Aorta (tissue), 5 donors: ENCODE measurements around the gene CEP170B. TPM values are rescaled to one million over a fixed set of nuclear protein-coding genes. Genes with fewer than 3 reads are reported as not detected.

Experiments
- ATAC-seq: fragments of 200-7000 bp; cut with Tn5 transposase; one replicate; pipeline ENCODE4 v1.9.1; 2022; ENCODE audit warnings: moderate library complexity; ENCODE audit not compliant: low FRiP score
- DNase-seq, 2 donors: peaks; one replicate each; pipeline ENCODE4 v3.0.0-alpha.2; 2020
- H3K27ac ChIP-seq, 2 donors: one replicate each; pipeline ENCODE4 v1.5.1; 2013; ENCODE audit warnings: low read length in 2 of 2, mild to moderate bottlenecking in 2 of 2, moderate library complexity in 2 of 2, control low read depth in 1 of 2, inconsistent platforms in 1 of 2, low read depth in 1 of 2
- H3K27me3 ChIP-seq, 2 donors: one replicate each; pipeline ENCODE4 v1.6.1; 2013; ENCODE audit warnings: control low read depth in 1 of 2, low read length in 1 of 2, mild to moderate bottlenecking in 1 of 2, moderate library complexity in 1 of 2; ENCODE audit not compliant: insufficient read depth in 2 of 2, control insufficient read depth in 1 of 2
- H3K36me3 ChIP-seq, 2 donors: one replicate each; pipeline ENCODE4 v1.6.1; 2013; ENCODE audit warnings: control low read depth in 1 of 2, low read length in 1 of 2, mild to moderate bottlenecking in 1 of 2; ENCODE audit not compliant: insufficient read depth in 2 of 2, control insufficient read depth in 1 of 2
- H3K4me1 ChIP-seq, 2 donors: one replicate each; pipeline ENCODE4 v1.6.1; 2013; ENCODE audit warnings: low read length in 2 of 2, control low read depth in 1 of 2, mild to moderate bottlenecking in 1 of 2, moderate library complexity in 1 of 2; ENCODE audit not compliant: insufficient read depth in 2 of 2, control insufficient read depth in 1 of 2
- H3K4me3 ChIP-seq, 2 donors: one replicate each; pipeline ENCODE4 v1.5.1; 2013; ENCODE audit warnings: low read length in 2 of 2, control low read depth in 1 of 2, mild to moderate bottlenecking in 1 of 2
- H3K9me3 ChIP-seq: one replicate; pipeline ENCODE4 v1.6.1; 2013; ENCODE audit warnings: mild to moderate bottlenecking, low read length; ENCODE audit not compliant: control insufficient read depth
- WGBS, 2 donors: extraction: QIAGEN DNeasy Blood & Tissue Kit; methylation state at CpG; one replicate each; pipeline ENCODE4 v1.1.7; 2013; 5-methylcytosine and 5-hydroxymethylcytosine counted together
- intact Hi-C, 2 donors: fragments of 100-400 bp; cut with DNase I; formaldehyde crosslinking; loops; one replicate each; pipeline versions ENCODE4 v1.14.2 to v1.15.0; 2022
- polyA plus RNA-seq, 2 donors: library from polyadenylated mRNA; stranded (reverse); fragments of 200-250 nt; gene quantifications; one replicate each; pipeline ENCODE4 v1.2.3, GENCODE V29; 2013
- total RNA-seq, 2 donors: library from RNA; stranded (reverse); fragmentation: NEBNext Ultra II Directional; extraction: Animal tissue kit (Norgen Biotek cat#: 25700); gene quantifications; one replicate each; pipeline ENCODE4 v1.2.1, GENCODE V29; 2021
- donor health status: healthy with polysubstance abuse.
- donor health status: Bipolar disorder and iron deficiency.
- donor health status: DM: no; HTN: no; CAD: no.
- donor health status: DM: no; HTN: no; CAD: no.
- donor health status: DM: yes; HTN: yes; CAD: no.

The CEP170B gene
- total and polyA plus RNA-seq, 4 donors = 6.4 to 36.2 (median 23.1) TPM

GRCh38 chr14:104929268-104930230 lies 64.5 kb downstream of the CEP170B start:
- no peak for ATAC-seq
- H3K36me3 ChIP-seq = no peaks in the 10 kb centered on the region
- WGBS, 2 donors = 86 to 89% methylated on average over 15 of the region's 15 CpGs
- no peaks in the 10 kb centered on the region for H3K9me3 ChIP-seq
- intact Hi-C loops = loop anchor here (10.0 kb wide), 1 partner anchor 115 kb away; no protein-coding TSS in a partner anchor
- H3K4me1 ChIP-seq = no peaks in the 10 kb centered on the region
- no peaks in the 10 kb centered on the region for H3K27me3 ChIP-seq
- H3K27ac ChIP-seq = no peak overlapping the region
- DNase-seq = no peak
- H3K4me3 ChIP-seq = no peak overlapping the region

DNA sequence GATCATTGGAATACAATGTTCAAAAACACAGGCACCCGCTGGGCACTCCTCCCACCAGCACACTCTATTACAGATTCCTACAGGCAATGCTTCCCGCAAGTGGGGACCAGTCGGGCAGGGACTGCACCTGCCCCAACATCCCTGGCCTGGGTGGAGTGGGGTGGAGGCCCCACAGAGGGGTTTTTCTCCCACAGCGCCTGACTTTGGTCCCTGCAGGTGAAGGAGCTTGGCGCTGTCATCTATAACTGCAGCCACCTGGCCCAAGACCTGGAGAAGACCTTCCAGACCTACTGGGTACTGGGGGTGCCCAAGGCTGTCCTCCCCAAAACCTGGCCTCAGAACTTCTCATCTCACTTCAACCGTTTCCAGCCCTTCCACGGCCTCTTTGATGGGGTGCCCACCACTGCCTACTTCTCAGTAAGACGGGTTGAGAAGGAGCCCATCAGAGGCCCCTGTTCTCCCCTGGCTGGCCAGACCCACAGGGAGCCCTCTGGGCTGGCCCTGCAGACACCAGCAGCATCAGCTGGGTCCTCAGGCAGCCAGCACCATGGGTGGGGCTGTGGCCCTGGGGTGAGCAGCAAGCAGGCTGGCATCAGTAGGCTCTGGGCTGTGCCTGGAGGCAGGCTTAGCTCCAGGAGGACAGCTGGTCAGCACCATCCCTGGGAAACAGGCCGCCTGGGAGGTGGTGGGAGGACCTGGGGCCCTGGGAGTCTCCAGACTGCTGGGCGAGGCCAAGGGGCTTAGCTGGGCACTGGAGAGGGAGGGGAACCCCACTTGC lies 65.6 kb downstream of the CEP170B start:
- no peaks in the 10 kb centered on the region for H3K36me3 ChIP-seq
- no peaks in the 10 kb centered on the region for H3K4me1 ChIP-seq
- no peak overlapping the region for H3K27ac ChIP-seq
- ATAC-seq (no peak), DNase-seq (peak in 1 of 2 donors; percentile 71)
- WGBS, 2 donors = 91 to 92% methylated on average over 9 to 10 of the region's 10 CpGs
- no peaks in the 10 kb centered on the region for H3K9me3 ChIP-seq
- no peak overlapping the region for H3K4me3 ChIP-seq
- intact Hi-C loops = loop anchor here (10.0 kb wide), 1 partner anchor 114 kb away; no protein-coding TSS in a partner anchor
- H3K27me3 ChIP-seq = no peaks in the 10 kb centered on the region

- Histone ChIP-seq H3K36me3 (no peaks in the 10 kb centered on the region), H3K9me3 (no peaks in the 10 kb centered on the region), H3K4me3 (no peak overlapping the region), H3K27ac (no peak overlapping the region), H3K27me3 (no peaks in the 10 kb centered on the region), H3K4me1 (no peaks in the 10 kb centered on the region)
- no peak for DNase-seq
- no peak for ATAC-seq
- intact Hi-C loops = loop anchor here (10.0 kb wide), 1 partner anchor 113 kb away; no protein-coding TSS in a partner anchor
- WGBS, 2 donors = 77 to 87% methylated on average over 8 to 9 of the region's 9 CpGs
Measured at GRCh38 chr14:104931304-104931770, 66.3 kb downstream of the CEP170B start.

DNA sequence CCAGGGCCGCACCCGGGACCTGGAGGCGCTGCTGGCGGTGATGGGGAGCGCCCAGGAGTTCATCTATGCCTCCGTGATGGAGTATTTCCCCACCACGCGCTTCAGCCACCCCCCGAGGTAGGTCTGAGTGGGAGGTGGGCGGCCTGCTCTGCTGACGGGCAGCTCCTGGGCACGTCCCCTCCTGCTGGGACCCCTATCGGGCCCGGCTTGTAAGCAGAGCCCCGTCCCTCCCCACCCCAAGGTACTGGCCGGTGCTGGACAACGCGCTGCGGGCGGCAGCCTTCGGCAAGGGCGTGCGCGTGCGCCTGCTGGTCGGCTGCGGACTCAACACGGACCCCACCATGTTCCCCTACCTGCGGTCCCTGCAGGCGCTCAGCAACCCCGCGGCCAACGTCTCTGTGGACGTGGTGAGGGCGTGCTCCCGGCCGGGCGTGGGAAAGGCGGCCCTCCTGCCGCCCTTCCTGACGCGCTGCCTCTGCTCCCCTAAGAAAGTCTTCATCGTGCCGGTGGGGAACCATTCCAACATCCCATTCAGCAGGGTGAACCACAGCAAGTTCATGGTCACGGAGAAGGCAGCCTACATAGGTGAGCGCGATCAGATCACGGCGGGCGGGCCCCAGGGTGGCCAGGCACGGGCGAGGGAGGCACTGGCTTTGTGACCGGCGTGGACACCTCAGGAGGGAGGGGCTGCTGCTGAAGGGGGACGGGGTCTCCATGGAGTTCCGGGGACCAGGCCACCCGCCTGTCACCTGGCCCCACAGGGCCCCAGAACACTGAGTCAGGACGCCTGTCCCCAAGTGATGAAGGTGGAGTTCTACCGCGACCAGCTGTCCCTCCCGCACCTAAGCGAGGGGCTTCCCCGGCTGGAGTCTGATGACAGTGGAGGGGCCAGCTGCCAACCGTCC lies 67.0 kb downstream of the CEP170B start:
- peak; percentile 48 to 78 for DNase-seq
- Histone ChIP-seq H3K4me1 (no peaks in the 10 kb centered on the region), H3K36me3 (no peaks in the 10 kb centered on the region), H3K27me3 (no peaks in the 10 kb centered on the region), H3K9me3 (no peaks in the 10 kb centered on the region), H3K4me3 (peak overlapping the region in 1 of 2 donors; percentile 42), H3K27ac (no peak overlapping the region)
- 52 to 54% methylated on average over 64 of the region's 64 CpGs for WGBS, 2 donors
- intact Hi-C loops = loop anchor here (10.0 kb wide), 1 partner anchor 113 kb away; no protein-coding TSS in a partner anchor
- peak; percentile 1 for ATAC-seq

DNA sequence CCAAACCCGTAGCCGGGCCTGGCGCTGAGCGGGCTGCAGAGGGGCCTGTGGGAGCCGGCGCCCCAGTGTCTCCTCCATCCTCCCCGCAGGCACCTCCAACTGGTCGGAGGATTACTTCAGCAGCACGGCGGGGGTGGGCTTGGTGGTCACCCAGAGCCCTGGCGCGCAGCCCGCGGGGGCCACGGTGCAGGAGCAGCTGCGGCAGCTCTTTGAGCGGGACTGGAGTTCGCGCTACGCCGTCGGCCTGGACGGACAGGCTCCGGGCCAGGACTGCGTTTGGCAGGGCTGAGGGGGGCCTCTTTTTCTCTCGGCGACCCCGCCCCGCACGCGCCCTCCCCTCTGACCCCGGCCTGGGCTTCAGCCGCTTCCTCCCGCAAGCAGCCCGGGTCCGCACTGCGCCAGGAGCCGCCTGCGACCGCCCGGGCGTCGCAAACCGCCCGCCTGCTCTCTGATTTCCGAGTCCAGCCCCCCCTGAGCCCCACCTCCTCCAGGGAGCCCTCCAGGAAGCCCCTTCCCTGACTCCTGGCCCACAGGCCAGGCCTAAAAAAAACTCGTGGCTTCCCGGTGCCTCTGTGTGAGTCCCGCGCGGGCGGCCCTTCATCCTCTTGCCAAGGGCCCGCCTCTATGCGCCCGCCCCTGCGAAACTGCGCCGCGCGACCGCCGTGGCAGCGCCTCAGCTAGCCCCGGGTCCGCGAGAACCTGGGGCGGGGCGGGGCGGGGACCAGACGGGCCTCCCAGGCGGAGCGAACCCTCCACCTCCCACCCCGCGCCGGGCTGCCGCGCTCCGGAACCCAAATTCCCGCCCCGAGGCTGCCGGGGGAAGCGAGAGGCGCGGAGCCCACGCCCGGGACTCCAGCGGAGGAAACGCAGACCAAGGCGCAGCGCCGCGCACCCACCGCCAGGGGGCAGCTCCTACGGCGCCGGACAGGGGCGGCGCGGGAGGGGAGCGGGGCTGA lies 67.9 kb downstream of the CEP170B start:
- Histone ChIP-seq H3K36me3 (no peaks in the 10 kb centered on the region), H3K27me3 (no peaks in the 10 kb centered on the region), H3K9me3 (no peaks in the 10 kb centered on the region), H3K4me1 (no peaks in the 10 kb centered on the region), H3K4me3 (peak overlapping the region; percentile 42 to 48), H3K27ac (no peak overlapping the region)
- ATAC-seq (peak; percentile 91), DNase-seq (peak; percentile 93 to 98)
- intact Hi-C loops = loop anchor here (10.0 kb wide), 1 partner anchor 112 kb away; no protein-coding TSS in a partner anchor
- 5% methylated on average over 55 to 100 of the region's 100 CpGs for WGBS, 2 donors

DNA sequence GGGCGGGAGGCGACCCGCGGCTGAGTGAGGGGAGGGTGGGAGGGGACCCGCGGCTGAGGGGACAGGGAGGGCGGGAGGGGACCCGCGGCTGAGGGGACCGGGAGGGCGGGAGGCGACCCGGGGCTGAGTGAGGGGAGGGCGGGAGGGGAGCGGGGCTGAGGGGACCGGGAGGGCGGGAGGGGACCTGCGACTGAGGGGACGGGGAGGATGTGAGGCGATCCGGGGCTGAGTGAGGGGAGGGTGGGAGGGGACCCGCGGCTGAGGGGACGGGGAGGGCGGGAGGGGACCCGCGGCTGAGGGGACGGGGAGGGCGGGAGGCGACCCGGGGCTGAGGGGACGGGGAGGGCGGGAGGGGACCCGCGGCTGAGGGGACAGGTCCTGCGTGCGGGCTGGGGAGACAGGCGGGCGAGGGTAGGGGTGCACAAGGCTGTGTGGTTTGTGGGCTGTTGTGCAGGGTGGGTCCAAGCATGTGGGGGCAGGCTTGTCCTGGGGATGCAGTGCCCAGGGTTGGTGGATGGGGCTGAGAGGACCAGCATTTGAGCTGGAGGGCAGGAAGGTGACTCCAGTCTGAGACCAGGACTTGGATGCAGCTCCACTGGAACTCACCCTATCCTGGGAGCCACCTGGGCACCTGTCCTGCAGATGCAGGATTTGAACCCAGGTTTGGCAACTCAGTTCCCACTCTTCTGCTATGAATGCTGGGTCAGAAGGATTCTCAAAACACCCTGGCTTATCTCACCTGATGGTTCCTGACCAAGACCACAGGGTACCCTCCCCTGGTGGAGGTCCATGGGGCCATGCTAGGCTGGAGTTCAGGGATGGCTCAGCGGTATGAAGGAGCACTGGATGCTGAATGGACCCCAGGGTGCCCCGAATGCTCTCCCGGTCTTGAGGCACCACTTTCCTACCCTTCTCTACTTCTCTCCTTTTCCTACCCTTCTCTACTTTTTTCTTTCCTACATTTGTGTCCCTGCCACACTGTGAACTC lies 69.0 kb downstream of the CEP170B start:
- Histone ChIP-seq H3K27ac (no peak overlapping the region), H3K27me3 (no peaks in the 10 kb centered on the region), H3K36me3 (no peaks in the 10 kb centered on the region), H3K4me3 (no peak overlapping the region), H3K9me3 (no peaks in the 10 kb centered on the region), H3K4me1 (no peaks in the 10 kb centered on the region)
- DNase-seq (peak; percentile 51 to 74), ATAC-seq (no peak)
- intact Hi-C loops = loop anchor here (2.0 to 10.0 kb wide), 2 partner anchors 33 to 111 kb away; no protein-coding TSS in a partner anchor
- WGBS, 2 donors = 17 to 23% methylated on average over 13 to 41 of the region's 42 CpGs
